ENCODE data around the gene NRXN3.
"Not testable (repeated sequence)": the region's sequence is repeated elsewhere in the genome, so short reads cannot be mapped to it uniquely, and the experiment has no call there.

NRXN3 gene

GRCh38 chr14:78974691-78975090 lies 804.5 kb downstream of the NRXN3 start:
- in situ Hi-C loops (cut with MboI; ENCODE audit: low sequenced_read_pairs), result loop anchor here (25.0 kb wide), 1 partner anchor 563 kb away; no protein-coding TSS in a partner anchor

GRCh38 chr14:78975734-78976133 lies 805.6 kb downstream of the NRXN3 start:
- in situ Hi-C loops (cut with MboI; ENCODE audit: low sequenced_read_pairs), result no loop called here

- in situ Hi-C loops (cut with MboI; ENCODE audit: low sequenced_read_pairs), result no loop called here
These were observed 808.7 kb downstream of the NRXN3 start for GRCh38 chr14:78978896-78979295.

GRCh38 chr14:78982551-78982950 lies 812.4 kb downstream of the NRXN3 start:
- in situ Hi-C loops (cut with MboI; ENCODE audit: low sequenced_read_pairs), result no loop called here

GRCh38 chr14:78983126-78983525 lies 813.0 kb downstream of the NRXN3 start:
- in situ Hi-C loops (cut with MboI; ENCODE audit: low sequenced_read_pairs), result no loop called here

GRCh38 chr14:78985668-78986381 lies 815.7 kb downstream of the NRXN3 start:
- in situ Hi-C loops (cut with MboI; ENCODE audit: low sequenced_read_pairs), result no loop called here

- in situ Hi-C loops (cut with MboI; ENCODE audit: low sequenced_read_pairs), result no loop called here
These were observed 816.8 kb downstream of the NRXN3 start for GRCh38 chr14:78986989-78987388.

- in situ Hi-C loops (cut with MboI; ENCODE audit: low sequenced_read_pairs), result no loop called here
These were observed 819.0 kb downstream of the NRXN3 start for GRCh38 chr14:78989221-78989620.

GRCh38 chr14:78992867-78993266 lies 822.7 kb downstream of the NRXN3 start:
- in situ Hi-C loops (cut with MboI; ENCODE audit: low sequenced_read_pairs), result no loop called here

- in situ Hi-C loops (cut with MboI; ENCODE audit: low sequenced_read_pairs), result no loop called here
These were observed 827.6 kb downstream of the NRXN3 start for GRCh38 chr14:78997811-78998210.

GRCh38 chr14:79009286-79009685 lies 839.1 kb downstream of the NRXN3 start:
- in situ Hi-C loops (cut with MboI; ENCODE audit: low sequenced_read_pairs), result no loop called here

GRCh38 chr14:79011091-79011919 lies 841.1 kb downstream of the NRXN3 start:
- in situ Hi-C loops (cut with MboI; ENCODE audit: low sequenced_read_pairs), result no loop called here

GRCh38 chr14:79011920-79012204 lies 841.7 kb downstream of the NRXN3 start:
- in situ Hi-C loops (cut with MboI; ENCODE audit: low sequenced_read_pairs), result no loop called here

- in situ Hi-C loops (cut with MboI; ENCODE audit: low sequenced_read_pairs), result no loop called here
These were observed 846.8 kb downstream of the NRXN3 start for GRCh38 chr14:79016828-79017505.

GRCh38 chr14:79017561-79017960 lies 847.4 kb downstream of the NRXN3 start:
- in situ Hi-C loops (cut with MboI; ENCODE audit: low sequenced_read_pairs), result no loop called here

- in situ Hi-C loops (cut with MboI; ENCODE audit: low sequenced_read_pairs), result no loop called here
These were observed 848.7 kb downstream of the NRXN3 start for GRCh38 chr14:79018836-79019235.

- in situ Hi-C loops (cut with MboI; ENCODE audit: low sequenced_read_pairs), result not testable (repeated sequence)
These were observed 849.7 kb downstream of the NRXN3 start for GRCh38 chr14:79019898-79020297.

GRCh38 chr14:79021766-79022165 lies 851.6 kb downstream of the NRXN3 start:
- in situ Hi-C loops (cut with MboI; ENCODE audit: low sequenced_read_pairs), result no loop called here

- in situ Hi-C loops (cut with MboI; ENCODE audit: low sequenced_read_pairs), result no loop called here
These were observed 857.0 kb downstream of the NRXN3 start for GRCh38 chr14:79027138-79027537.

GRCh38 chr14:79028281-79028680 lies 858.1 kb downstream of the NRXN3 start:
- in situ Hi-C loops (cut with MboI; ENCODE audit: low sequenced_read_pairs), result no loop called here

- in situ Hi-C loops (cut with MboI; ENCODE audit: low sequenced_read_pairs), result no loop called here
These were observed 866.3 kb downstream of the NRXN3 start for GRCh38 chr14:79036441-79036840.

- in situ Hi-C loops (cut with MboI; ENCODE audit: low sequenced_read_pairs), result no loop called here
These were observed 866.9 kb downstream of the NRXN3 start for GRCh38 chr14:79037106-79037505.

Data from HL-60/S4 (cell line).